CD4-positive, alpha-beta T cell treated with Interleukin-15 for 4 hours (primary cell): ENCODE data around the gene SLC1A5.
"Not testable (repeated sequence)": the region's sequence is repeated elsewhere in the genome, so short reads cannot be mapped to it uniquely, and the experiment has no call there.

Experiments
- DNase-seq: peaks from one replicate; pipeline ENCODE4 v3.0.0-alpha.2; 2020; ENCODE audit warnings: low spot score

Gene SLC1A5

GRCh38 chr19:46768746-46769145, 19.6 kb downstream of the SLC1A5 start:
- DNase-seq, result not testable (repeated sequence)

- DNase-seq, result peak; percentile 71
These were observed 21.7 kb downstream of the SLC1A5 start for GRCh38 chr19:46766569-46767317.

GRCh38 chr19:46764817-46765291, 23.5 kb downstream of the SLC1A5 start:
- DNase-seq, result no peak

GRCh38 chr19:46762245-46762890, 26.0 kb downstream of the SLC1A5 start:
- no peak for DNase-seq

GRCh38 chr19:46761418-46761831, 27.0 kb downstream of the SLC1A5 start:
- no peak for DNase-seq

GRCh38 chr19:46760897-46761296, 27.5 kb downstream of the SLC1A5 start:
- not testable (repeated sequence) for DNase-seq

- no peak for DNase-seq
These were observed 28.0 kb downstream of the SLC1A5 start for GRCh38 chr19:46760363-46760762.

- no peak for DNase-seq
These were observed 28.5 kb downstream of the SLC1A5 start for GRCh38 chr19:46759817-46760333.

GRCh38 chr19:46759206-46759605, 29.2 kb downstream of the SLC1A5 start:
- no peak for DNase-seq

- no peak for DNase-seq
These were observed 31.9 kb downstream of the SLC1A5 start for GRCh38 chr19:46756544-46756888.

GRCh38 chr19:46755853-46756543, 32.4 kb downstream of the SLC1A5 start:
- no peak for DNase-seq

GRCh38 chr19:46755077-46755852, 33.1 kb downstream of the SLC1A5 start:
- DNase-seq, result no peak

- DNase-seq, result peak; percentile 74
These were observed 34.8 kb downstream of the SLC1A5 start for GRCh38 chr19:46753420-46754155.

- peak; percentile 77 for DNase-seq
These were observed 39.9 kb downstream of the SLC1A5 start for GRCh38 chr19:46748325-46749109.

GRCh38 chr19:46746281-46747057, 41.9 kb downstream of the SLC1A5 start, which contains the start of gene STRN4:
Gene STRN4, minus strand, starts transcription at chr19:46746450. Its CDS starts 20 bp downstream, at chr19:46746430.
- DNase-seq, result peak; percentile 52

- DNase-seq, result peak; percentile 14
These were observed 42.7 kb downstream of the SLC1A5 start, which contains the start of gene FKRP for GRCh38 chr19:46745521-46746280. Gene FKRP, plus strand, starts transcription at chr19:46746057. Its CDS starts 9,394 bp downstream, at chr19:46755451.

GRCh38 chr19:46745030-46745429, 43.4 kb downstream of the SLC1A5 start:
- DNase-seq, result no peak

GRCh38 chr19:46744005-46744691, 44.2 kb downstream of the SLC1A5 start:
- DNase-seq, result no peak
